ENCODE data around the gene ACVR1C. TPM values are rescaled to one million over a fixed set of nuclear protein-coding genes. Genes with fewer than 3 reads are reported as not detected.

ACVR1C gene
- total RNA-seq (2014; rRNA removed; shearing (Covaris generic)) = 0.05 TPM in 1 of 2 replicates, not detected in the other

DNA sequence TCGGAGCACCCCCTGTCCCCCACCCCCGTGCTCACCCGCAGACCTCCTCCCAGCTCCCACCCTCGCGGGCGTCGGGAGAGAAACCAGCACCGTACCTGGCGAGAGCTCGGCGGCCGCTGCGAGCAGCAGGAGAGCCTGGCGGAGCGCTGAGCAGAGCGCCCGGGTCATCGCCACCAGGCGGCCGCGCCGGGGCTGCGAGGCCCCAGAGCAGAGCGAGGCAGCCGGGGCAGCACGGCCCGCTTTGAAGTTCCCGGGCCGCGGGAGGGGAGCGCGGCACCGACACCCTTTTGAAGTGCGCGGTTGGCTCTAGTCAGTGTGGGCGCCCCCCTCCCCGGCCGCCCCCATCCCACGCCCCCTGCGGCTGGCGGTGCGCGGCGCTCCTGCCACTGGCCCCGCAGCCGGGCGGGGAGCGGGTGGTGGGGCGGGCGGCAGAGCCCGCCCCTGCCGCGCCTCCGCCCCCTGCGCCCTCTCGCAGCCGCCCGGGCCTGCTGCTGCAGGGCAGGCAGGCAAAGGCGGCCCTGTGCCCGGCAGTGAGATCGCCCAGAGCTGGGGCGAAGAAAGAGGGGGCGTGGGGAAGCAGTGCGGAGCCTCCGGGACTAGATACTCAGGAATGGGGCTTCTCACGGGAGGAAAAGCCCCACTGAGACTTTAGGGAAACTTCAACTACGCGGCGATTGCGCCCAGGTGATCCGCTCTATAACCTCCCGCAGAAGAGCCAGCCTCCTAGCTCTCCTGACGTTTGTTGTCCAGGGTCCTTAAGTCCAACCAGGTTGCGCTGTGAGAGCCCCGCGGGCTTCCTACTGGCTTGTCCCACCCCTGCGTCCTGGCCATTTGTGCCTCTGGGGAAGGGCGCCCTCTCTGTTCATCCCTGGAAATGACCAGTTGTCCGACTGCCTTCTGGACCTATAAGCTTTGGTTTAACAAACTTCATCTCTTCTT is at the start of gene ACVR1C:
Gene ACVR1C, minus strand, starts transcription at position 388 of the 939 bp plus-strand sequence. Its CDS starts 220 bp downstream, at position 168.

Other genes with a start within 250 kb of the ACVR1C start
- gene CYTIP, start 184.8 kb downstream of the ACVR1C start, total RNA-seq (2014; rRNA removed; shearing (Covaris generic)) = not detected in 2 replicates
- 5.0 and 5.7 TPM in 2 replicates for gene ACVR1, start 247.5 kb upstream of the ACVR1C start, total RNA-seq (2014; rRNA removed; shearing (Covaris generic))